IMR-90 (cell line): ENCODE data around the gene DEFB114. TPM values are rescaled to one million over a fixed set of nuclear protein-coding genes. Genes with fewer than 3 reads are reported as not detected.

Experiments used
- ATAC-seq: fragments of 200-7000 bp; cut with Tn5 transposase; 2 replicates; pipeline ENCODE4 v1.9.1; 2020; ENCODE audit warnings: low read depth, mild to moderate bottlenecking, moderate library complexity
- BruUV-seq: library from RNA; stranded (reverse); fragments of 400-500 nt; replicated peaks from 2 replicates; lab custom pipeline; 2021; lab: Mats Ljungman, UMichigan
- CTCF ChIA-PET: fragments of 300-600 bp; formaldehyde crosslinking; extraction: SDS; loops from one replicate; lab custom pipeline; 2021; ENCODE audit warnings: antibody characterized with exemption; lab: Yijun Ruan, JAX
- POLR2A ChIA-PET: fragments of 300-600 bp; sonication (Branson Sonifier 250); formaldehyde crosslinking; loops from one replicate; lab custom pipeline; 2022; ENCODE audit warnings: antibody characterized with exemption; ENCODE audit not compliant: unreplicated experiment; lab: Charles Lee
- DNase-seq: peaks from one replicate; pipeline ENCODE4 v3.0.0; 2013
- H2AFZ ChIP-seq: replicated peaks from 2 replicates; pipeline ENCODE3; 2013; ENCODE audit warnings: low read length, mild to moderate bottlenecking; ENCODE audit not compliant: poor library complexity
- H2AK5ac ChIP-seq: 2 replicates; pipeline ENCODE4 v1.6.1; 2013; ENCODE audit warnings: low read depth, low read length, inconsistent platforms
- H2AK9ac ChIP-seq: replicated peaks from 2 replicates; pipeline ENCODE3; 2013; ENCODE audit warnings: mild to moderate bottlenecking, low read depth, low read length, moderate library complexity; ENCODE audit not compliant: poor library complexity
- H2BK120ac ChIP-seq: 2 replicates; pipeline ENCODE4 v1.6.1; 2013; ENCODE audit warnings: low read depth, low read length, inconsistent platforms
- H2BK15ac ChIP-seq: 3 replicates; pipeline ENCODE4 v1.6.1; 2013; ENCODE audit warnings: low read depth, low read length, inconsistent platforms
- H2BK20ac ChIP-seq: 2 replicates; pipeline ENCODE4 v1.6.1; 2013; ENCODE audit warnings: low read depth, mild to moderate bottlenecking, inconsistent platforms, low read length, moderate library complexity
- H2BK5ac ChIP-seq: 2 replicates; pipeline ENCODE4 v1.6.1; 2013; ENCODE audit warnings: mild to moderate bottlenecking, low read depth, low read length, inconsistent platforms; ENCODE audit not compliant: poor library complexity, severe bottlenecking
- H3K14ac ChIP-seq: replicated peaks from 2 replicates; pipeline ENCODE4 v1.6.1; 2013; ENCODE audit warnings: low read depth, low read length, inconsistent platforms
- H3K18ac ChIP-seq: 2 replicates; pipeline ENCODE4 v1.6.1; 2013; ENCODE audit warnings: low read depth, low read length, control low read depth
- H3K23ac ChIP-seq: 2 replicates; pipeline ENCODE4 v1.6.1; 2013; ENCODE audit warnings: low read depth, low read length, inconsistent platforms
- H3K27ac ChIP-seq: 2 replicates; pipeline ENCODE4 v1.5.1; 2013; ENCODE audit warnings: mild to moderate bottlenecking, control low read depth, low read length; ENCODE audit not compliant: insufficient read depth
- H3K27me3 ChIP-seq: 2 replicates; pipeline ENCODE4 v1.6.1; 2013; ENCODE audit warnings: low read length; ENCODE audit not compliant: control insufficient read depth, insufficient read depth
- H3K36me3 ChIP-seq: 2 replicates; pipeline ENCODE4 v1.6.1; 2013; ENCODE audit warnings: low read length, mixed read lengths; ENCODE audit not compliant: control insufficient read depth, insufficient read depth
- H3K4ac ChIP-seq: 2 replicates; pipeline ENCODE4 v1.6.1; 2013; ENCODE audit warnings: low read depth, low read length, inconsistent platforms
- H3K4me1 ChIP-seq: 2 replicates; pipeline ENCODE4 v1.6.1; 2013; ENCODE audit warnings: low read length, mixed read lengths; ENCODE audit not compliant: control insufficient read depth, insufficient read depth
- H3K4me2 ChIP-seq: 2 replicates; pipeline ENCODE4 v1.6.1; 2013; ENCODE audit warnings: low read depth, mild to moderate bottlenecking, control low read depth, low read length, moderate library complexity
- H3K4me3 ChIP-seq: 2 replicates; pipeline ENCODE4 v1.5.1; 2013; ENCODE audit warnings: low read depth, mild to moderate bottlenecking, control low read depth, low read length, moderate library complexity; ENCODE audit not compliant: insufficient read depth
- H3K56ac ChIP-seq: 2 replicates; pipeline ENCODE4 v1.6.1; 2013; ENCODE audit warnings: low read length, inconsistent platforms; ENCODE audit not compliant: insufficient read depth; ENCODE audit errors: extremely low read depth
- H3K79me1 ChIP-seq, 2 experiments: 2 replicates each; pipeline ENCODE4 v1.6.1; 2013; ENCODE audit warnings: low read length in 2 of 2, inconsistent platforms in 1 of 2, low read depth in 1 of 2
- H3K9ac ChIP-seq: 2 replicates; pipeline ENCODE4 v1.6.1; 2013; ENCODE audit warnings: low read depth, low read length, control low read depth
- H3K9me1 ChIP-seq: 2 replicates; pipeline ENCODE4 v1.6.1; 2013; ENCODE audit warnings: low read length, inconsistent platforms; ENCODE audit not compliant: insufficient read depth
- H3K9me3 ChIP-seq: 2 replicates; pipeline ENCODE4 v1.6.1; 2013; ENCODE audit warnings: low read length; ENCODE audit not compliant: control insufficient read depth, insufficient read depth
- H4K20me1 ChIP-seq: 2 replicates; pipeline ENCODE4 v1.6.1; 2013; ENCODE audit warnings: low read length, inconsistent platforms; ENCODE audit not compliant: insufficient read depth
- H4K5ac ChIP-seq: 2 replicates; pipeline ENCODE4 v1.6.1; 2013; ENCODE audit warnings: mild to moderate bottlenecking, low read depth, low read length, control low read depth
- H4K8ac ChIP-seq, 2 experiments: 2 replicates each; pipeline ENCODE4 v1.6.1; 2013; ENCODE audit warnings: low read depth in 2 of 2, low read length in 2 of 2, control low read depth in 1 of 2, inconsistent platforms in 1 of 2
- H4K91ac ChIP-seq: 2 replicates; pipeline ENCODE4 v1.6.1; 2013; ENCODE audit warnings: low read depth, low read length, inconsistent platforms; ENCODE audit not compliant: insufficient read depth
- BHLHE40 ChIP-seq: fragments of 150-350 bp; IDR thresholded peaks from 2 replicates; pipeline ENCODE4 v1.6.1; 2016; ENCODE audit warnings: mild to moderate bottlenecking, low read depth, low read length
- CEBPB ChIP-seq: IDR thresholded peaks from 2 replicates; pipeline ENCODE4 v1.6.1; 2012; ENCODE audit warnings: low read depth, low read length, improper control_type of control experiment
- CHD1 ChIP-seq: IDR thresholded peaks from 2 replicates; pipeline ENCODE4 v1.6.1; 2012; ENCODE audit warnings: low read depth, low read length, improper control_type of control experiment
- CTCF ChIP-seq: conservative IDR thresholded peaks from 2 replicates; pipeline ENCODE4 v1.5.1; 2012; ENCODE audit warnings: mild to moderate bottlenecking, low read depth, low read length, improper control_type of control experiment
- FOS ChIP-seq: fragments of 150-350 bp; IDR thresholded peaks from 2 replicates; pipeline ENCODE4 v1.6.1; 2016; ENCODE audit warnings: low read depth, low read length
- MAFK ChIP-seq: IDR thresholded peaks from 2 replicates; pipeline ENCODE4 v1.6.1; 2012; ENCODE audit warnings: low read depth, low read length, improper control_type of control experiment
- MAZ ChIP-seq: IDR thresholded peaks from 2 replicates; pipeline ENCODE4 v1.6.1; 2012; ENCODE audit warnings: low read depth, mild to moderate bottlenecking, low read length, improper control_type of control experiment, moderate library complexity, borderline replicate concordance
- MXI1 ChIP-seq: IDR thresholded peaks from 2 replicates; pipeline ENCODE4 v1.6.1; 2012; ENCODE audit warnings: low read depth, mild to moderate bottlenecking, low read length, moderate library complexity, borderline replicate concordance
- NFE2L2 ChIP-seq: fragments of 150-350 bp; IDR thresholded peaks from 2 replicates; pipeline ENCODE4 v1.6.1; 2016; ENCODE audit warnings: low read depth, mild to moderate bottlenecking, low read length
- POLR2A ChIP-seq: IDR thresholded peaks from 2 replicates; pipeline ENCODE4 v1.6.1; 2012; ENCODE audit warnings: mild to moderate bottlenecking, low read depth, low read length
- RAD21 ChIP-seq: IDR thresholded peaks from 2 replicates; pipeline ENCODE4 v1.6.1; 2012; ENCODE audit warnings: low read length, improper control_type of control experiment
- RCOR1 ChIP-seq: IDR thresholded peaks from 2 replicates; pipeline ENCODE4 v1.6.1; 2012; ENCODE audit warnings: mild to moderate bottlenecking, low read length, improper control_type of control experiment; ENCODE audit not compliant: insufficient replicate concordance
- RFX5 ChIP-seq: IDR thresholded peaks from 2 replicates; pipeline ENCODE4 v1.8.0; 2012; ENCODE audit warnings: low read depth, mild to moderate bottlenecking, low read length, moderate library complexity
- SMC3 ChIP-seq: fragments of 150-350 bp; IDR thresholded peaks from 2 replicates; pipeline ENCODE4 v1.6.1; 2016; ENCODE audit warnings: low read depth, mild to moderate bottlenecking, antibody characterized with exemption, low read length, moderate library complexity
- WGBS, 2 experiments: methylation state at CpG; one replicate each; pipeline versions ENCODE4 v1.1.5 to v1.1.7; 2013; ENCODE audit warnings: missing lambda C conversion rate in 2 of 2; ENCODE audit not compliant: insufficient read length in 1 of 2; ENCODE audit errors: extremely low coverage in 2 of 2; 5-methylcytosine and 5-hydroxymethylcytosine counted together
- dilution Hi-C: fragments of 300-500 bp; cut with HindIII; formaldehyde crosslinking; loops from one replicate; pipeline ENCODE4 v1.14.3; 2018; ENCODE audit warnings: low sequenced_read_pairs; ENCODE audit not compliant: unreplicated experiment
- in situ Hi-C: fragments of 300-500 bp; cut with MboI; formaldehyde crosslinking; loops from 3 replicates; pipeline ENCODE4 v1.14.3; 2019; ENCODE audit warnings: low sequenced_read_pairs, inconsistent platforms, mixed read lengths
- intact Hi-C: fragments of 100-400 bp; cut with micrococcal nuclease; formaldehyde crosslinking; loops from 2 replicates; pipeline ENCODE4 v1.10.0; 2022
- polyA plus RNA-seq, 3 experiments: library from polyadenylated mRNA; depleted of rRNA; stranded (reverse); fragments of >200 nt; gene quantifications; 2 replicates each; pipeline ENCODE4 v1.2.3, GENCODE V29; 2012; ENCODE audit warnings: low replicate concordance in 1 of 3
- total RNA-seq: library from RNA; depleted of rRNA; stranded (reverse); fragments of >200 nt; gene quantifications from 2 replicates; pipeline ENCODE4 v1.2.3, GENCODE V29; 2012
- TF ChIP-seq, protein P1 (sequence below): fragments of 150-350 bp; IDR thresholded peaks from 2 replicates; pipeline ENCODE4 v1.6.1; 2016; ENCODE audit warnings: low read depth, mild to moderate bottlenecking, low read length, moderate library complexity, borderline replicate concordance
- TF ChIP-seq, protein P2 (sequence below): fragments of 150-350 bp; IDR thresholded peaks from 2 replicates; pipeline ENCODE4 v1.6.1; 2017; ENCODE audit warnings: mild to moderate bottlenecking, antibody characterized with exemption, low read length, low read depth

The DEFB114 gene
- total and polyA plus RNA-seq, 2 of the 4 experiments (the other 2 are of a cell fraction), result not detected

DNA sequence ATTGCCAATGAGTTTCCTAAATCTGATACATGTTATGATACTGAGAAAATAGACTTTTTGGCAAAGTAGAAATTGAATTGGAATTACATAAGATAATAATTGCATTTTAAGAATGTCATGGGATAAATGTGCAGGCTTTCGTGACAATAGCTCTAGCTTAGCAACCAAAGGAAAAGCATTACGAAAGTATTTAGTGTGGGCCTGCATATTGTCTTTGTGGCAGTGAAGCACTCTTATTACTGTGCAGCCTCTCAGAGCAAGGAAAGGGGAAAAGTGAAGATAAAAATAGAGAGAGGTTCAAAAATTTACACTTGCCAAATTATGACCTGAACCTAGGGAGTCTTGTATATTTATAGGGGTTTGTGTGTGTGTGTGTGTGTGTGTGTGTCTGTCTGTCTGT is 18.1 kb upstream of the DEFB114 start:
- in situ Hi-C loops, result no loop called here
- CTCF ChIA-PET, result no interaction called here

More for the DNA sequence above, 18.1 kb upstream of the DEFB114 start:
- intact Hi-C loops, result no loop called here
- Histone ChIP-seq H3K9ac (no peak overlapping the region), H3K56ac (no peak overlapping the region), H2BK120ac (no peak overlapping the region), H4K20me1 (no peaks in the 10 kb centered on the region), H3K4me2 (no peak overlapping the region), H3K18ac (no peak overlapping the region), H3K14ac (no peak overlapping the region), H2AK9ac (no peak overlapping the region), H2BK5ac (no peak overlapping the region), H2AFZ (no peak overlapping the region), H3K4me1 (no peaks in the 10 kb centered on the region), H3K4ac (no peak overlapping the region), H4K5ac (no peak overlapping the region), H3K23ac (no peak overlapping the region), H3K9me3 (no peaks in the 10 kb centered on the region), H3K36me3 (no peaks in the 10 kb centered on the region), H3K79me1 (no peaks in the 10 kb centered on the region), H4K91ac (no peak overlapping the region), H3K27me3 (no peaks in the 10 kb centered on the region), H3K9me1 (no peaks in the 10 kb centered on the region), H2BK15ac (no peak overlapping the region), H3K4me3 (no peak overlapping the region), H2AK5ac (no peak overlapping the region), H3K27ac (no peak overlapping the region), H4K8ac (no peak overlapping the region), H2BK20ac (no peak overlapping the region)
- ATAC-seq (no peak), DNase-seq (no peak)
- TF ChIP-seq SMC3, result no peak
- TF ChIP-seq CEBPB, result no peak
- no peak for TF ChIP-seq CTCF
- TF ChIP-seq, protein P1, sequence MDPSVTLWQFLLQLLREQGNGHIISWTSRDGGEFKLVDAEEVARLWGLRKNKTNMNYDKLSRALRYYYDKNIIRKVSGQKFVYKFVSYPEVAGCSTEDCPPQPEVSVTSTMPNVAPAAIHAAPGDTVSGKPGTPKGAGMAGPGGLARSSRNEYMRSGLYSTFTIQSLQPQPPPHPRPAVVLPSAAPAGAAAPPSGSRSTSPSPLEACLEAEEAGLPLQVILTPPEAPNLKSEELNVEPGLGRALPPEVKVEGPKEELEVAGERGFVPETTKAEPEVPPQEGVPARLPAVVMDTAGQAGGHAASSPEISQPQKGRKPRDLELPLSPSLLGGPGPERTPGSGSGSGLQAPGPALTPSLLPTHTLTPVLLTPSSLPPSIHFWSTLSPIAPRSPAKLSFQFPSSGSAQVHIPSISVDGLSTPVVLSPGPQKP, result no peak
- TF ChIP-seq CHD1, result no peak
- no peak for TF ChIP-seq MXI1
- TF ChIP-seq, protein P2, sequence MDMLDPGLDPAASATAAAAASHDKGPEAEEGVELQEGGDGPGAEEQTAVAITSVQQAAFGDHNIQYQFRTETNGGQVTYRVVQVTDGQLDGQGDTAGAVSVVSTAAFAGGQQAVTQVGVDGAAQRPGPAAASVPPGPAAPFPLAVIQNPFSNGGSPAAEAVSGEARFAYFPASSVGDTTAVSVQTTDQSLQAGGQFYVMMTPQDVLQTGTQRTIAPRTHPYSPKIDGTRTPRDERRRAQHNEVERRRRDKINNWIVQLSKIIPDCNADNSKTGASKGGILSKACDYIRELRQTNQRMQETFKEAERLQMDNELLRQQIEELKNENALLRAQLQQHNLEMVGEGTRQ, result no peak
- no peak for TF ChIP-seq RFX5
- no peak for TF ChIP-seq BHLHE40
- TF ChIP-seq NFE2L2, result no peak
- TF ChIP-seq RCOR1, result no peak
- no peak for TF ChIP-seq RAD21
- no peak for TF ChIP-seq POLR2A
- TF ChIP-seq FOS, result no peak
- TF ChIP-seq MAFK, result no peak
- TF ChIP-seq MAZ, result no peak
- dilution Hi-C loops, result no loop called here
- no CpG with 5 or more reads among the region's 2 CpGs for WGBS, 2 experiments
- POLR2A ChIA-PET, result no interaction called here
- no TSS peak for BruUV-seq
